ENCODE data around the gene SAMD11.

The SAMD11 gene

GRCh38 chr1:905071-905749, 18.5 kb upstream of the SAMD11 start:
- DNase-seq, result no peak

DNA sequence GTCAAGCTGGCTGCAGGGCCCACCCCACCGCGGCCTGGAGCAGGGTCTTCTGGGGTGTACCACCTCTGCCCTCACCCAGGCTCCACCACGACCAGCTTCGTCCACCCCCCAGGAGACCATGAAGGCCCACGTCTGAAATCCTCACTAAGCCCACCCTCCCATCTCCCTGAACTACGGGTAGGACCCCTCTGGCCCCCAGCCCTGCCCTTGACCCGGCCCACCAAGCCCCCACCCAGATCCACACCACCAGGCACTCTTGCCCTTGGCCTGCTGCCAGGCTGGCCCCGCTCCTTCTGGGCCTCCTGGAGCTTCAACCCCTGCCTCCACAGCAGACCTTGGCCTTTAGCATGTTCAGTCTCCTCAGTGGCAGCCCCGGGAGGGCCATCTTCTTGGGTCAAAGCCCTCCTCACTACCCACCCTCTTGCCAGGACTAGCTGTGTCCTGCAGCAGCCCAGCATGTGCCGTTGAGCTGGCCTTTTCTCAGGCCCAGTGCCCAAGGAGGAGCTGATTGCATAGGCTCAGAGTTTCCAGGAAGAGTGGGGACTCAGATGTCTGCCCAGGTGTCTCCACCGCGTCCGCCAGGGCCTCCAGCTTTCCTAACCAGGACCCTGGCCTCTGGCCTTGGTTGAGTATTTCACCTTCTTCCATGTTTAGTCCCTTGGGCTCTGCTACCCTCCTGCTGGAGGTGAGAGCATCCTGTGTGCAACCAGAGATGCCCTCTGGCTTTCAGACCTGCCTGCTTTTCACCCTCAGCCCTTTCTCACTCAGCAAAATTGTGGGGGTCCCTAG, 17.7 kb upstream of the SAMD11 start:
- no peak for DNase-seq

GRCh38 chr1:906600-907420, 16.9 kb upstream of the SAMD11 start:
- DNase-seq, result peak; percentile 49

GRCh38 chr1:907611-908451, 15.9 kb upstream of the SAMD11 start:
- DNase-seq, result no peak

- no peak for DNase-seq
Observed at GRCh38 chr1:908661-909060, 15.1 kb upstream of the SAMD11 start.

DNA sequence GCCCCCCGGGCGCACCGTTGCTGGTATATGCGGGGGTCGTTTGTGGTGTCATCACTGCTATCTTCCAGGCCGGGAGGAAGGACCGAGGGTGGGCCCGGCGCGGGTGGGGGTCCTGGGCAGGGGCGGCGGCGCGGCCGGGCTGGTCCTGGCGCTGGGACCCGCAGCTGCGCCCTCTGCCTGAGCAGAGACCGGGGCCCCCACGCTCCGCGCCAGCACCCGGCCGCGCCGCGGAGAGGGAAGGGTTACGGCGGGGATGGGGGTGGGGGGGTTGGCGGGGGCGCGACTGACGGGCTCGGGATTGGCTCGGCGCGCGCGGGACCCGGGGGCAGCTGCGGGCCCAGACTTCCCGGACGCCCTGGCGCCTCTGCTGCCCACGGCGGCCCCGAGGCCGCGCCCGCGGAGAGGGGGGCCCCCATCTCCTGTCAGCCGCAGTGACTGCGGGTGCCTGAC, 13.8 kb upstream of the SAMD11 start:
- no peak for DNase-seq

DNA sequence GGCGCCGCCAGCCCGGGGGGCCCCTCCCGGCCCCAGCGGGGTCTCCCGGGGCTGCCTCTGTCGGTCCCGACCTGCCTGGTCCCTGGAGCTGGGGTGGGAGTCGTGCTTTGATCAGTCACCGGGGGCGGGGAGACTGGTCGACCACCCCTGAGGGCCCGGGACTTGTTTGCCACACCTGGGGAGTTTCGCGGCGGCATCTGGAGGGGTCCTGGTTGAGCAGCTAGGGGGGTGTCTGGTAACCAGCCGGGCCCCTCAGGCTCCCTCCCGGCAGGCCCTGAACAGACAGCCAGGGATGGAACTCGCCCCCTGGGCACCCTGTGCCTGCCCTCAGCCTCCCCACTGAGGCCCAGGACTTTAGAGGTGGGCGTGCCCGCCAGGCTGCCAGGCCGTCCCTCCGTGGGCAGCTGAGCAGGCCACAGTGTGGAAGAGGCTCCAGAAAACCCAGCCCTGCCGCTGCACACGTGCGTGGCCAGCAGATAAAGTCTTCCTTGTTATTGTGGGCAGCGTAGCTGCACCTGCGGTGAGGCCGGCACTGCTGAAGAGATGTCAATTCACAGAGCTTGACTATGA, 13.3 kb upstream of the SAMD11 start:
- DNase-seq, result no peak

DNA sequence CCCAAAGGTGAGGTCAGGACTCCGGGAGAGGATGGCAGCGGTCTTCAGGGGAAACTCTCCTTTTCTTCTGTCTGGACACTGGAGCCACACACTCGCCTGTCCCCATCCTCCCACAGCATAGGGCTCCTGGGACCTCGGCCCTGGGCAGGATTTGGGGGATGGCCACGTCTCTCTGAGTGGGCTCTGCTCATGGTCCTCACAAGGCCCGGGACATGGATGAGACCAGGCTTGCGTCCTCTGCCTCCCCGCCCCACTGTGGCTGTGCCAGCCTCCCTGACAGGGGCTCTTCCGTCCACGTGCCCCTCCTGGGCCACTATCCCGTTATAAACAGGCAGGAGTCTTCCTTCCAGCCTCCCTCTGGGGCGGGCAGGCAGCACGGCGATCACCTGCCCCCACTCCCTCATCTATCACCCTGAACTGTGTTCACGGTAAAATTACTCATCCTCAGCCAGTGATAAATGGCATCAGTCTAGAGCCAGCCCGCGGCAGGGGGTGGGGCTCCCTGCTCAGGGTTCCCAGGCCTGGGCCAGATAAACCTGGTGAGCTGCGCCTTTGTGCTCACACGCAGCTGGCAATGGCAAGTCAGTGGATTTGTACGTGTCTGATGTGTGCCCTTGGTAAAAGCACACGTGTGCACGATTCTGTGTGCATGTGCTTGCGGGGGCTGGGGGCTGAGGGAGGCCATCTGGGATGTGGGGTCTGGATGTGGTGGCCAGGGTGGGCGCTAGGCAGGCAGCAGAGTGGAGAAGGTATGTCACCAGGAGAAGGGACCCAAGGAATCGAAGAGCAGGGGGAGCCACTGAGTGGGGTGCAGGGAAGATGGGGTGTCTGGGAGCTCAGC, 12.6 kb upstream of the SAMD11 start:
- DNase-seq, result no peak

GRCh38 chr1:911875-912739, 11.6 kb upstream of the SAMD11 start:
- no peak for DNase-seq

- no peak for DNase-seq
Observed at GRCh38 chr1:912740-913301, 10.9 kb upstream of the SAMD11 start.

GRCh38 chr1:913491-914130, 10.1 kb upstream of the SAMD11 start:
- no peak for DNase-seq

DNA sequence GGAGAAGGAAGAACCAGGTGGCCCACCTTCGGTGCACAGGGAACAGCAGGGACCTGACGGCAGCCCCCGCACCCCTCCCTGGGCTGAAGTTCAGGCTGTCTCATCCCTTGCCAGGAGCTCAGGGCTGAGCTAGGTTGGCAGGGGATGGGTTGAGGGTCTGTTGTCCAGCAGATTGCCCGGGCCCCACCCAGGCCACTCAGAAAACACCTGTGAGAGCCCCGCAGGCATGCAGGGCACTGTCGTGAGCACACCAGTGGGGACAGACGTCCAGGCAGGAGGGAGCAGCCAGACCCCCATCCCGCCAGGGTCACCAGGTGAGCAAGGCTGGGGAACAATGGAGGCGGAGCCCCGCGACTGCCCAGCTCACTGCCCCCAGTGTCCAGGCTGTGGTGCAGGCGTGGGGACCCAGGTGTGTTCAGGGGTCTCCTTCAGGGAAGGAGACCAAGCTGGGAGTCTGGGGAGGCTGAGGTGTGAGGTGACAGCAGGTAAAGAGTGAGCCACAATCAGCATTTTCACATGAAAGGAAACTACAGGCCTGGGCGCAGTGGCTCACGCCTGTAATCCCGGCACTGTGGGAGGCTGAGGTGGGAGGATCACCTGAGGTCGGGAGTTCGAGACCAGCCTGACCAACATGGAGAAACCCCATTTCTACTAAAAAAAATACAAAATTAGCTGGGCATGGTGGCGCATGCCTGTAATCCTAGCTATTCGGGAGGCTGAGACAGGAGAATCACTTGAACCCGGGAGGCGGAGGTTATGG, 9.4 kb upstream of the SAMD11 start:
- no peak for DNase-seq

DNA sequence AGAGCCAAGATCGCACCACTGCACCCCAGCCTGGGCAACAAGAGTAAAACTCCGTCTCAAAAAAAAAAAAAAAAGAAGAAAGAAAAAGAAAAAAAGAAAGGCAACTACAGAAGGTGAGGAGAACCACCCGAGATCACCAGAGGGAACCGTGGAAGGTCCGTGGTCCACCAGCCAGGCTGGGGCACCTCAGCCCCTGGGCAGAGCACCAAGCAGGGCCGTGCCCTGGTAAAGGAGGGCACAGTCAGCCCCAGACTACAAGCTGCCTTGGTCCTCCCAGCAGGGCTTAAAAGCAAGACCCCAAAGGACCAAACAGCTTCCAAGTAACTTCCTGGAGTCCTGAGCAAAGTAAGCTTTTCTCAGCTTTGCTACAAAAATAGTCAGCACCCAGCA, 8.8 kb upstream of the SAMD11 start:
- DNase-seq, result no peak

DNA sequence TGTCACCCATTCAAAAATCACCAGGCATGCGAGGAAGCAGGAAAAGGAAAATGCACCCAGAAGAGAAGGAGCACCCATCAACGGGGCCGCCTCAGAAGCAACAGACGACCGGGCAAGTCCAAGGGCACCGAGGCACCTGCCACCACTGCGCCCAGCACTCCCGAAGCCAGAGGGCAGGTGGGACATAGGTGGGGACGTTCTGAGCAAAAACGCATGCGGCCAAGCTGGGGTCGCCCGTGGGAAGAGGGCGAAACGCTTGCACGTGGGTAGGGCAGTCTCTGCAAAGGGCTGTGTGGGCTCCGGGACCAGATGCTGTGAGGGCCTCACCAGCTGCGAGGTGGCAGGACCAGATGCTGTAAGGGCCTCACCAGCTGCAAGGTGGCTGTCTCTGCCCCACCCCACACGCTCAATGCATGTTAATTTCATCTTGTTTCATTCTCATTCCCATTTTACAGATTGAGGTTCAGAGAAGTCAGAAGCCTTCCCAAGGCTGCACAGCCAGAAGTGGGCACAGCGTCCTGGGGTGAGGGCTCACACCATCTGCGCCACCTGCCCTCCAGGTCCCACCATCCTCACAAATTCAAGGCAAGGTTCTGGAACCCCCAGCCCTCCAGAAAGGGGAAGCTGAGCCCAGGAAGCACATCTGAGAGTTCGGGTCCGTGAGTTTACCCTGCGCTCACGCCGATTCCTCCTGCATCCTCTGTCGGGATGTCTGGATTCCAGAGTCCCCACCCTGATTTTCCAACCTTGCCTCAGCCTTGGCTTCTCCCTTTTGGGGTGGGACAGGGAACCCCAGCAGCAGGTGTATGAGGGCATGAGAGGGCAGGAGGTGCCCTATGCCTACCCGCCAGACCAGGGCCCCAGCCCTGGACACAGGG, 8.2 kb upstream of the SAMD11 start:
- no peak for DNase-seq

DNA sequence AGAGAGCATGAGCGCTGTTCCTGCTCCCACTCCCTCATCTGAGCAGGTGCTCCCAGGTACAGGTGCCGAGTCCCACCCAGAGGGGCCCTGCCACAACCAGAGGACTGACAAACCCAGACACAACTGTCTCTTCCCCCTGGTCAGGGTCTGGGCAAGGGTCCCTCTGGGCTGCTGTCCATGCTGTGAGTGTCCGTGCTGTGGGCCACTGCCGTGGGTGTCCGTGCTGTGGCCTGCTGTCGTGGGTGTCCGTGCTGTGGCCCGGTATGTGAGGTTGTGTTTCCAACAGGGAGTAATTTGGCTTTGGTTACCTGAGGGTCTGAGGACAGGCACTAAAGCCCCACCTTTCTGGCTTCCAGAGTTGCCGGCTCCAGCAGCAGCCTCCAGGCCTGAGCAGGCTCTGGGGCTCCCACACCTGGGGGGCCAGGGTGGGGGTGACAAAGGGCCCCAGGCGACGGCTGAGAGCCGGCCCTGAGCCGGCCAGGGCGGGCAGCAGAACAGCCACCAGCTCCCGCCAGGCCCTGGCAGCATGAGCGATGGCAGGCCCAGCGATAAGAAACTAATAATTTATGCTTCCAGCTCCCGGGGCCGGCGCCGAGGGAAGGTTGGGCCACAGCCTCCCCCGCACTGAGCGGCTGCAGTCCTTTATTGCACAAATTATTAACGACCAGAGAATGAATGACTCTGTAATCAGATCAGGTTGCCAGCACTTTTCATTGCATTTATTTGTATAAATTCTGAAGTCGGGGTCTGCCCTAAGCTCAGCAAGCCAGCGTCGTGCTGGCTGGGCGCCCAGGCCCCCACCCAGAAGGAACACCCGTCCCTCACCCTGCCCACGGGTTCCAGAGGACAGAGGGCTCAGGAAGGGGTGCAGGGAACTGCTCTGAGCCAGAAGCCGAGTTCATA, 7.3 kb upstream of the SAMD11 start:
- DNase-seq, result no peak

- no peak for DNase-seq
Observed at GRCh38 chr1:917076-917459, 6.7 kb upstream of the SAMD11 start.

All from KG1 (cell line).